Type B pancreatic cell (in vitro differentiated cells): ENCODE data around the gene LPIN1. TPM values are rescaled to one million over a fixed set of nuclear protein-coding genes. Genes with fewer than 3 reads are reported as not detected.

Experiments used
- DNase-seq: peaks from one replicate; pipeline ENCODE4 v3.0.0; 2021; ENCODE audit warnings: mixed read lengths; ENCODE audit not compliant: unreplicated experiment; ENCODE audit errors: extremely low spot score
- H3K27ac Mint-ChIP-seq: 2 replicates; pipeline ENCODE4 v1.8.0; 2021; ENCODE audit warnings: mild to moderate bottlenecking, mixed read lengths
- H3K27me3 Mint-ChIP-seq: 2 replicates; pipeline ENCODE4 v1.8.0; 2021; ENCODE audit warnings: mixed read lengths
- H3K36me3 Mint-ChIP-seq: 2 replicates; pipeline ENCODE4 v1.8.0; 2021; ENCODE audit warnings: mixed read lengths
- H3K4me1 Mint-ChIP-seq: one replicate; pipeline ENCODE4 v1.8.0; 2021; ENCODE audit warnings: mixed read lengths; ENCODE audit not compliant: unreplicated experiment
- H3K4me3 Mint-ChIP-seq: 2 replicates; pipeline ENCODE4 v1.8.0; 2021; ENCODE audit warnings: mild to moderate bottlenecking, mixed read lengths
- H3K9me3 Mint-ChIP-seq: 2 replicates; pipeline ENCODE4 v1.8.0; 2021; ENCODE audit warnings: mixed read lengths
- microRNA-seq: library from miRNA; unstranded; fragments of <30 nt; microRNA quantifications from one replicate; pipeline ENCODE4, GENCODE V29; 2020
- total RNA-seq: library from RNA; stranded (reverse); gene quantifications from 2 replicates; pipeline ENCODE4 v1.2.1, GENCODE V29; 2021; ENCODE audit warnings: low replicate concordance
- TF ChIP-seq, protein P1 (sequence below): fragments of 200-600 bp; sonication (generic); conservative IDR thresholded peaks from 2 replicates; pipeline ENCODE4 v1.5.0; 2021; ENCODE audit warnings: antibody characterized with exemption, mild to moderate bottlenecking

LPIN1 gene
- total RNA-seq, 1 donor from 2014 or later: 26.8 TPM

DNA sequence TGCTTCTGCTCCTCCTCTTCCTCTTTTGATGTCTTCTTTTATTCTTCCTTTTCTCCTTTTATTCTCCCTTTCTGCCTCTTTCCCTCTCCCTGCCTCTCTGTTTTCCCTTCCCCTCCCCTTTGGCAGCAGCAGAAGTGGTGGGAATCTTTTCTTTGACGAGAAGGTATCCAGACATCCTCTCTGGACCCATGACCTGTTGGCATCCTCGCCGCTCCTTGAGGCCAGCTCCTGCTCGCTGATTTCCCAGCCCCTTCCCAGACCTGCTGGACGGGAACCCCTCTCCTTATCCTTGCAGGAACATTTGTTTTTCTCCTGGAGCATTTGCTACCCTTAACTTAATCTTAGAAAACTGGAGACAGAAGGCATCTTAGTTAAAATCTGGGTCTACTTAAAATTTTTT is 130.5 kb downstream of the LPIN1 start:
- no peak for DNase-seq
- Mint-ChIP-seq H3K4me3 (no peak overlapping the region), H3K4me1 (peaks cover 18% of the 10 kb centered on the region), H3K27ac (no peak overlapping the region), H3K36me3 (no peaks in the 10 kb centered on the region), H3K27me3 (peaks cover 8% of the 10 kb centered on the region), H3K9me3 (peaks cover 6% of the 10 kb centered on the region)
- TF ChIP-seq, protein P1, sequence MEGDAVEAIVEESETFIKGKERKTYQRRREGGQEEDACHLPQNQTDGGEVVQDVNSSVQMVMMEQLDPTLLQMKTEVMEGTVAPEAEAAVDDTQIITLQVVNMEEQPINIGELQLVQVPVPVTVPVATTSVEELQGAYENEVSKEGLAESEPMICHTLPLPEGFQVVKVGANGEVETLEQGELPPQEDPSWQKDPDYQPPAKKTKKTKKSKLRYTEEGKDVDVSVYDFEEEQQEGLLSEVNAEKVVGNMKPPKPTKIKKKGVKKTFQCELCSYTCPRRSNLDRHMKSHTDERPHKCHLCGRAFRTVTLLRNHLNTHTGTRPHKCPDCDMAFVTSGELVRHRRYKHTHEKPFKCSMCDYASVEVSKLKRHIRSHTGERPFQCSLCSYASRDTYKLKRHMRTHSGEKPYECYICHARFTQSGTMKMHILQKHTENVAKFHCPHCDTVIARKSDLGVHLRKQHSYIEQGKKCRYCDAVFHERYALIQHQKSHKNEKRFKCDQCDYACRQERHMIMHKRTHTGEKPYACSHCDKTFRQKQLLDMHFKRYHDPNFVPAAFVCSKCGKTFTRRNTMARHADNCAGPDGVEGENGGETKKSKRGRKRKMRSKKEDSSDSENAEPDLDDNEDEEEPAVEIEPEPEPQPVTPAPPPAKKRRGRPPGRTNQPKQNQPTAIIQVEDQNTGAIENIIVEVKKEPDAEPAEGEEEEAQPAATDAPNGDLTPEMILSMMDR: no peak

Small RNA genes within 50 kb of the gene (microRNA-seq; reads per million reads assigned to microRNA genes)
- gene MIR4262 (not detected), gene MIR548S (not detected)

Other genes starting within 250 kb of the LPIN1 start
- 7.5 and 50.5 TPM in 2 replicates for gene GREB1, start 212.6 kb upstream of the LPIN1 start, total RNA-seq
- not detected in 2 replicates for gene NTSR2, start 76.4 kb upstream of the LPIN1 start, total RNA-seq